ENCODE results near the gene ZNF837. TPM values are rescaled to one million over a fixed set of nuclear protein-coding genes. Genes with fewer than 3 reads are reported as not detected.
"Not testable (repeated sequence)": the region's sequence is repeated elsewhere in the genome, so short reads cannot be mapped to it uniquely, and the experiment has no call there.

Gene ZNF837
- total RNA-seq (2014; rRNA removed; shearing (Covaris generic)): 1.1 and 1.8 TPM in 2 replicates

- DNase-seq (ENCODE audit: low read depth): peak; percentile 100
Observed at GRCh38 chr19:58380662-58381459, at the start of gene ZNF837. Gene ZNF837 (minus strand): TSS chr19:58381030. CDS start chr19:58369332, 11,698 bp downstream.

DNA sequence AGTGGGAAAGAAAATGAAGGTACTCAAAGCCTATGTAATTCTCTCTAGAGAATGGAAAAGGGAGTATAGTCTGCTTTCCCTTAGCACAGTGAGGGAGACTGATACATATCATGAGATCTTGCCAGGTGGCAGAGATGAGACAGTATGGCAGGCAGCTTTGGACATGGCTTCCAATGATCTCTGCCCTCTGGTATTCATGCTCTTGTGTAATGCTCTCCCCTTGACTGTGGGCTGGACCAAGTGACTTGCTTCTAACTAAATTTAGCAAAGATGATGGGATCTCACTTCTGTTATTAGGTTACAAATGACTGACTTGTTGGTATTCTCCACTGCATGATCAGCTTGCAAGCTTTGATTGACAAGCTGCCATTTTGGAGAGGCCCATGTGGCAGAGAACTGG lies 48.9 kb upstream of the ZNF837 start:
- DNase-seq (ENCODE audit: low read depth): no peak

DNA sequence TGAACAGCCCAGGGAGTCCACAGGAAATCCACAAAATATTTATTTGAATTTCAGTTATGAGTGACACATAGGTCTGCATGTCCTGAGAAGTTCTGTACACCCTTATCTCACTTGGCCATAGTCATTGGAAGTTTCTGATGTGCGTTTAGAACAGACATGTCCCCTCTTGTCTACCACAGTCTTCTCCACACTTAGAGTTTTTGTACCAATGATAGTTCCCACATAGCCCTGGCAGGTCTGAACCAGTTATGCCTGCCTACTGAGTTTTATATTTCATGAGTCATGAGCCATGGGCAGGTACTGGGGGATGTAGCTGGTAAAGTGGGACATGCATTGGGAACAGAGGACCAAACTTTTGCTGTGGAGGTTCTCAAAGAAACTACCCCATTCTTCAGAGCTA lies 47.8 kb upstream of the ZNF837 start:
- DNase-seq (ENCODE audit: low read depth): no peak

DNA sequence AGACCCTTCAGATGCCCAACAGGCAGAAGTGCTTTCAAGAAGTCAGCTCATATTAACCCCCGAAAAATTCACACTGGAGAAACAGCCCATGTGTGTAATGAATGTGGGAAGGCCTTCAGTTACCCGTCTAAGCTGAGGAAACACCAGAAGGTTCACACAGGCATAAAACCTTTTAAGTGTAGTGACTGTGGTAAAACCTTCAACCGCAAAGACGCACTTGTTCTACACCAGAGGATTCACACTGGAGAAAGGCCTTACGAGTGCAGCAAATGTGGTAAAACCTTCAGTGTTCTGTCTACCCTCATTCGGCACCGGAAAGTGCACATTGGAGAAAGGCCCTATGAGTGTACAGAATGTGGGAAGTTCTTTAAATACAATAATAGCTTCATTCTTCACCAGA lies 36.2 kb upstream of the ZNF837 start:
- DNase-seq (ENCODE audit: low read depth): no peak

- no peak for DNase-seq (ENCODE audit: low read depth)
Observed at GRCh38 chr19:58416604-58417003, 35.8 kb upstream of the ZNF837 start.

- peak; percentile 47 for DNase-seq (ENCODE audit: low read depth)
Observed at GRCh38 chr19:58409010-58409790, 28.4 kb upstream of the ZNF837 start.

- peak; percentile 96 for DNase-seq (ENCODE audit: low read depth)
Observed at GRCh38 chr19:58408152-58409009, 27.6 kb upstream of the ZNF837 start, which contains the start of gene ZNF584. Gene ZNF584 (plus strand): TSS chr19:58408649. CDS start chr19:58409148, 499 bp downstream.

- DNase-seq (ENCODE audit: low read depth): no peak
Observed at GRCh38 chr19:58407658-58408151, 26.9 kb upstream of the ZNF837 start.

DNA sequence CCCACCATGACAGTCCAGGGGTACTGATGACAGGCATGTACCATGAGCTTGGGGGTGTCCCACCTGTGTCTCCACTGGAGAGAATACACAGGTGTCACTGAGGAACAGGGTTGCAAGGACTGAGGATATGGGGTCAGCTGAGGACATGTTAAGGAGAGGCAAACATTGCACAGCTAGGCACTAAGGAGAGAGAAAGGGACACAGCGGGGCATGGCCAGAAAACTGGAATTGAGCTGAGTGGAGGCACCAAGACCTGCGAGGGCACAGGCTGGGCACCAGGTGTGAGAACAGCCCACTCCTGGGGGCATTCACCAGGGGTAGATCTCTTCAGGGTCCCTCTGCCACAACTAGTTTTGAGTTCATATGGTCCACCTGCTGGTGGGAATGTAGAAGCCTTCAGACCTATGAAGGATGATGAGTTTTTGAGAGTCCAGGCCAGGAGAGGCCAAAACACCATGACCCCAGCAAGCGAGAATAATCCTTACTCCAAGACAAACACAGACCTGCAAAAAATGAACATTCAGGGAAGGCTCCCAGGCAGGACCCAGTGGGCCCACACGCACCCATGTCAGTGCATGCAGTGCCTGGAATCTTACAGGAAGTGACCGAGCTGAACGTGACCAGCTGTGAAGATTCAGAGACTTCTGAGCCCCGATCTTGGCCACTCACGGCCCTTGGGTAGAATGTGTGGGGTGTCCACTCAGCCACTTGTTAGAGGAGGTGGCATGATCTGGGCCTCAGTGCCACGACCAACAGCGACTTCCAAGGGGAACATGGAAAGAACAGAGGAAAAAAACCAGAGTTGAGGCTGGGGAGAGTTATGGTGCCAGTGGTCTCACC lies 26.2 kb upstream of the ZNF837 start:
- peak; percentile 28 for DNase-seq (ENCODE audit: low read depth)

DNA sequence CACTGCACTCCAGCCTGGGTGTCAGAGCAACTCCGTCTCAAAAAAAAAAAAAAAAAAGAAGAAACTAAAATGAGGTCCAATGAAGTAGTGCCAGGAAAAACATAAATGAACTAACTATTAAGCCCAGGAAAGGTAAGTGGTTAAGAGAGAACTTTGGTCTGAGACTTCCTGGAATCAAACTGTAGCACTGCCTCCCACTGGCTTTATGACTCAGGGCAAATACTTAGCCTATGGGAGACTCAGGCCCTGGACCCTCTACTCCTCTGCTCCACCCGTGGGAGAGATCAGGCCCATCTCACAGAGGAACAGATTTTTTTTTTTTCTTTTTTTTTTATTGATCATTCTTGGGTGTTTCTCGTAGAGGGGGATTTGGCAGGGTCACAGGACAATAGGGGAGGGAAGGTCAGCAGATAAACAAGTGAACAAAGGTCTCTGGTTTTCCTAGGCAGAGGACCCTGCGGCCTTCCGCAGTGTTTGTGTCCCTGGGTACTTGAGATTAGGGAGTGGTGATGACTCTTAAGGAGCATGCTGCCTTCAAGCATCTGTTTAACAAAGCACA lies 23.2 kb upstream of the ZNF837 start:
- not testable (repeated sequence) for DNase-seq (ENCODE audit: low read depth)

- no peak for DNase-seq (ENCODE audit: low read depth)
Observed at GRCh38 chr19:58401840-58402421, 21.1 kb upstream of the ZNF837 start.

- peak; percentile 99 for DNase-seq (ENCODE audit: low read depth)
Observed at GRCh38 chr19:58400916-58401839, 20.3 kb upstream of the ZNF837 start.

DNA sequence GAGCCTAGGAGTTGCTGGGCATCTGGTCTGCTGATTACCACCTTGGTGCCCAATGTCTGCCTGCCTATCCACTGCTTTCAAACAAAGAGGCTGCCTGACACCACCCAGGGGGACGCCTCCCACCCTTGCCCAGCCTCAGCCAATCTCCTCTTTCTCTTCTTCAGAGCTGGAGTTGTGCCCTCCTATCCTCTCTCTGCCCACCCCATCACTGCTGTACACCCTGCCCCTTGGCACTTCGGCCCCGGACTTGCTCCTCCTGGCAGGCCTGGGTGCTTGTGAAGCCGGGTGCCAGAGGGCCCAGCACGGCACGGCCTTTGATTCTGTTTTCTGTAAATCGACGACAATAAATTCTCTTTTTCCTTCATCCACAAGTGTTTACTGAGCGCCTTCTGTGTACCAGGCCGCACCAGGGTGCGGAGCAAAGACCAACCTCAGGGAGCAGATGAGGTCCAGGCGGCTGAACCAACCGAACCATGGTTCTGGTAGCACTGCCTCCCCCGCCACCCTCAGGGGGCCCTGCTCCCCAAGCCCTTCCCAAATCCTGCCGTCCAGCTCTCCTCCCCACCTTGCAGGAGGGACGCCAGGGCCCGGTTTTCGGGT lies 19.6 kb upstream of the ZNF837 start:
- peak; percentile 58 for DNase-seq (ENCODE audit: low read depth)

DNA sequence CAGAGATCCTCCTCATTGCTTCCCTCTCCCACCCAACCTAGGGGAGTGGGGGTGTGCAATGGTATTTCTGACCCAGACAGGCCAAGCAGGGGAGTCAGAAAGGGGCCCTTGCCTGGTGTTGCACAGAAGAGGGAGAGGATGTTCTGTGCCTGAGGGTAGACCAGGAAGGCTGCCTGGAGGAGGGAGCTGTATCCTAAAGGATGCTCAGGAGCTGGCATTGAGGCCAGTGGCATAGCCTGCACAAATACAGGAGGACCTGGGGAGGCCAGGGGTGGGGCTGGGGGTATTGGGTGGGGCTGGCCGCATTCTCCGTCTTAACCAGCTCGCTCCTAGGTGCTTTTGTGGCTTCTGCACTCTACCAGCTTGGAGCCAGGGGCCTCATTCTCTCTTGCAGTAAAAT lies 19.1 kb upstream of the ZNF837 start:
- DNase-seq (ENCODE audit: low read depth): no peak

GRCh38 chr19:58398545-58398944 lies 17.7 kb upstream of the ZNF837 start:
- DNase-seq (ENCODE audit: low read depth): no peak

- no peak for DNase-seq (ENCODE audit: low read depth)
Observed at GRCh38 chr19:58398087-58398486, 17.3 kb upstream of the ZNF837 start.

DNA sequence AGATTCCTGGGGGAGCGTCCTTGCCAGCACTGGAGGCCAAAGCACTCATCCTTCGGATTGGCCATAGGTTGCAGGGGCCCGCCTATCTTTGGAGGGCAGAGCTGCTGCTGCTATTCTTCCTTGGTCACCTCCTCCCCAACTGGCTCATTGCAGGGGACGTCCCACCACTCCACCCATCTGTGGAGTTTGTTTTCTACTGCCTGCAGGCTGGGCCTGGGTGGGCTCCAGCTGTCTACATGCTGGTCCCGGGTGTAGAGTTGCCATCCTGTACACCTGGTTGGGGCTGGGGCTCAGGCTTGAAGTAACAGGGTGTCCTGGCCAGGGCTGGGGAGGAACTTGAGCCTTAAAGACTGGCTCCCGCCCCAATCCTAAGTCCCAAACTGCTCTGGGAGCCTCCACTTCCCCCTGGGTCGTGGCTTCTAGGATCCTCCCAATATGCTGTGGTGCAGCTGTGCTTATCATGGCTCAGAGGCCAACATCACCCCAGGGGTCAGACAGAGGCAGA lies 16.8 kb upstream of the ZNF837 start:
- DNase-seq (ENCODE audit: low read depth): no peak
